IMR-90 (cell line): ENCODE results near the gene SNX25. TPM values are rescaled to one million over a fixed set of nuclear protein-coding genes. Genes with fewer than 3 reads are reported as not detected.

Experiments
- ATAC-seq: fragments of 200-7000 bp; cut with Tn5 transposase; 2 replicates; pipeline ENCODE4 v1.9.1; 2020; ENCODE audit warnings: low read depth, mild to moderate bottlenecking, moderate library complexity
- BruUV-seq: library from RNA; stranded (reverse); fragments of 400-500 nt; replicated peaks from 2 replicates; lab custom pipeline; 2021; lab: Mats Ljungman, UMichigan
- CTCF ChIA-PET: fragments of 300-600 bp; formaldehyde crosslinking; extraction: SDS; loops from one replicate; lab custom pipeline; 2021; ENCODE audit warnings: antibody characterized with exemption; lab: Yijun Ruan, JAX
- POLR2A ChIA-PET: fragments of 300-600 bp; sonication (Branson Sonifier 250); formaldehyde crosslinking; loops from one replicate; lab custom pipeline; 2022; ENCODE audit warnings: antibody characterized with exemption; ENCODE audit not compliant: unreplicated experiment; lab: Charles Lee
- DNase-seq: peaks from one replicate; pipeline ENCODE4 v3.0.0; 2013
- H2AFZ ChIP-seq: replicated peaks from 2 replicates; pipeline ENCODE3; 2013; ENCODE audit warnings: low read length, mild to moderate bottlenecking; ENCODE audit not compliant: poor library complexity
- H2AK5ac ChIP-seq: 2 replicates; pipeline ENCODE4 v1.6.1; 2013; ENCODE audit warnings: low read depth, low read length, inconsistent platforms
- H2AK9ac ChIP-seq: replicated peaks from 2 replicates; pipeline ENCODE3; 2013; ENCODE audit warnings: mild to moderate bottlenecking, low read depth, low read length, moderate library complexity; ENCODE audit not compliant: poor library complexity
- H2BK120ac ChIP-seq: 2 replicates; pipeline ENCODE4 v1.6.1; 2013; ENCODE audit warnings: low read depth, low read length, inconsistent platforms
- H2BK15ac ChIP-seq: 3 replicates; pipeline ENCODE4 v1.6.1; 2013; ENCODE audit warnings: low read depth, low read length, inconsistent platforms
- H2BK20ac ChIP-seq: 2 replicates; pipeline ENCODE4 v1.6.1; 2013; ENCODE audit warnings: low read depth, mild to moderate bottlenecking, inconsistent platforms, low read length, moderate library complexity
- H2BK5ac ChIP-seq: 2 replicates; pipeline ENCODE4 v1.6.1; 2013; ENCODE audit warnings: mild to moderate bottlenecking, low read depth, low read length, inconsistent platforms; ENCODE audit not compliant: poor library complexity, severe bottlenecking
- H3K14ac ChIP-seq: replicated peaks from 2 replicates; pipeline ENCODE4 v1.6.1; 2013; ENCODE audit warnings: low read depth, low read length, inconsistent platforms
- H3K18ac ChIP-seq: 2 replicates; pipeline ENCODE4 v1.6.1; 2013; ENCODE audit warnings: low read depth, low read length, control low read depth
- H3K23ac ChIP-seq: 2 replicates; pipeline ENCODE4 v1.6.1; 2013; ENCODE audit warnings: low read depth, low read length, inconsistent platforms
- H3K27ac ChIP-seq: 2 replicates; pipeline ENCODE4 v1.5.1; 2013; ENCODE audit warnings: mild to moderate bottlenecking, control low read depth, low read length; ENCODE audit not compliant: insufficient read depth
- H3K27me3 ChIP-seq: 2 replicates; pipeline ENCODE4 v1.6.1; 2013; ENCODE audit warnings: low read length; ENCODE audit not compliant: control insufficient read depth, insufficient read depth
- H3K36me3 ChIP-seq: 2 replicates; pipeline ENCODE4 v1.6.1; 2013; ENCODE audit warnings: low read length, mixed read lengths; ENCODE audit not compliant: control insufficient read depth, insufficient read depth
- H3K4ac ChIP-seq: 2 replicates; pipeline ENCODE4 v1.6.1; 2013; ENCODE audit warnings: low read depth, low read length, inconsistent platforms
- H3K4me1 ChIP-seq: 2 replicates; pipeline ENCODE4 v1.6.1; 2013; ENCODE audit warnings: low read length, mixed read lengths; ENCODE audit not compliant: control insufficient read depth, insufficient read depth
- H3K4me2 ChIP-seq: 2 replicates; pipeline ENCODE4 v1.6.1; 2013; ENCODE audit warnings: low read depth, mild to moderate bottlenecking, control low read depth, low read length, moderate library complexity
- H3K4me3 ChIP-seq: 2 replicates; pipeline ENCODE4 v1.5.1; 2013; ENCODE audit warnings: low read depth, mild to moderate bottlenecking, control low read depth, low read length, moderate library complexity; ENCODE audit not compliant: insufficient read depth
- H3K56ac ChIP-seq: 2 replicates; pipeline ENCODE4 v1.6.1; 2013; ENCODE audit warnings: low read length, inconsistent platforms; ENCODE audit not compliant: insufficient read depth; ENCODE audit errors: extremely low read depth
- H3K79me1 ChIP-seq, 2 experiments: 2 replicates each; pipeline ENCODE4 v1.6.1; 2013; ENCODE audit warnings: low read length in 2 of 2, inconsistent platforms in 1 of 2, low read depth in 1 of 2
- H3K9ac ChIP-seq: 2 replicates; pipeline ENCODE4 v1.6.1; 2013; ENCODE audit warnings: low read depth, low read length, control low read depth
- H3K9me1 ChIP-seq: 2 replicates; pipeline ENCODE4 v1.6.1; 2013; ENCODE audit warnings: low read length, inconsistent platforms; ENCODE audit not compliant: insufficient read depth
- H3K9me3 ChIP-seq: 2 replicates; pipeline ENCODE4 v1.6.1; 2013; ENCODE audit warnings: low read length; ENCODE audit not compliant: control insufficient read depth, insufficient read depth
- H4K20me1 ChIP-seq: 2 replicates; pipeline ENCODE4 v1.6.1; 2013; ENCODE audit warnings: low read length, inconsistent platforms; ENCODE audit not compliant: insufficient read depth
- H4K5ac ChIP-seq: 2 replicates; pipeline ENCODE4 v1.6.1; 2013; ENCODE audit warnings: mild to moderate bottlenecking, low read depth, low read length, control low read depth
- H4K8ac ChIP-seq, 2 experiments: 2 replicates each; pipeline ENCODE4 v1.6.1; 2013; ENCODE audit warnings: low read depth in 2 of 2, low read length in 2 of 2, control low read depth in 1 of 2, inconsistent platforms in 1 of 2
- H4K91ac ChIP-seq: 2 replicates; pipeline ENCODE4 v1.6.1; 2013; ENCODE audit warnings: low read depth, low read length, inconsistent platforms; ENCODE audit not compliant: insufficient read depth
- RFX5 ChIP-seq: IDR thresholded peaks from 2 replicates; pipeline ENCODE4 v1.8.0; 2012; ENCODE audit warnings: low read depth, mild to moderate bottlenecking, low read length, moderate library complexity
- WGBS, 2 experiments: methylation state at CpG; one replicate each; pipeline versions ENCODE4 v1.1.5 to v1.1.7; 2013; ENCODE audit warnings: missing lambda C conversion rate in 2 of 2; ENCODE audit not compliant: insufficient read length in 1 of 2; ENCODE audit errors: extremely low coverage in 2 of 2; 5-methylcytosine and 5-hydroxymethylcytosine counted together
- dilution Hi-C: fragments of 300-500 bp; cut with HindIII; formaldehyde crosslinking; loops from one replicate; pipeline ENCODE4 v1.14.3; 2018; ENCODE audit warnings: low sequenced_read_pairs; ENCODE audit not compliant: unreplicated experiment
- in situ Hi-C: fragments of 300-500 bp; cut with MboI; formaldehyde crosslinking; loops from 3 replicates; pipeline ENCODE4 v1.14.3; 2019; ENCODE audit warnings: low sequenced_read_pairs, inconsistent platforms, mixed read lengths
- intact Hi-C: fragments of 100-400 bp; cut with micrococcal nuclease; formaldehyde crosslinking; loops from 2 replicates; pipeline ENCODE4 v1.10.0; 2022
- polyA plus RNA-seq, 3 experiments: library from polyadenylated mRNA; depleted of rRNA; stranded (reverse); fragments of >200 nt; gene quantifications; 2 replicates each; pipeline ENCODE4 v1.2.3, GENCODE V29; 2012; ENCODE audit warnings: low replicate concordance in 1 of 3
- total RNA-seq: library from RNA; depleted of rRNA; stranded (reverse); fragments of >200 nt; gene quantifications from 2 replicates; pipeline ENCODE4 v1.2.3, GENCODE V29; 2012
- TF ChIP-seq, protein P1 (sequence below): fragments of 150-350 bp; IDR thresholded peaks from 2 replicates; pipeline ENCODE4 v1.6.1; 2017; ENCODE audit warnings: mild to moderate bottlenecking, antibody characterized with exemption, low read length, low read depth

SNX25 gene
- total and polyA plus RNA-seq, 2 of the 4 experiments (the other 2 are of a cell fraction) = 11.4 to 28.3 TPM

- Histone ChIP-seq H3K14ac (no peak overlapping the region), H2AFZ (no peak overlapping the region), H3K79me1 (no peaks in the 10 kb centered on the region; a peak in 1 of 4 replicates), H3K18ac (no peak overlapping the region), H4K20me1 (no peaks in the 10 kb centered on the region), H3K56ac (no peak overlapping the region), H3K4me1 (no peaks in the 10 kb centered on the region), H2AK9ac (no peak overlapping the region), H3K9ac (no peak overlapping the region), H2BK20ac (no peak overlapping the region), H2BK5ac (no peak overlapping the region), H3K36me3 (peaks cover 3% of the 10 kb centered on the region), H3K27ac (no peak overlapping the region), H3K4me2 (no peak overlapping the region), H4K8ac (no peak overlapping the region), H2AK5ac (no peak overlapping the region), H2BK15ac (no peak overlapping the region), H3K4me3 (no peak overlapping the region), H3K27me3 (no peaks in the 10 kb centered on the region), H4K91ac (no peak overlapping the region), H3K9me1 (0 out of 2 replicates have a peak, but pooled peaks cover 5% of the 10 kb centered on the region), H2BK120ac (no peak overlapping the region), H3K23ac (no peak overlapping the region), H3K4ac (no peak overlapping the region), H3K9me3 (no peaks in the 10 kb centered on the region), H4K5ac (no peak overlapping the region)
- CTCF ChIA-PET = interaction anchor here (1.2 to 1.3 kb wide), 2 partner anchors 9 to 12 kb away, joined by 3 to 4 read pairs; no protein-coding TSS in a partner anchor
- no peak for TF ChIP-seq RFX5
- TF ChIP-seq, protein P1, sequence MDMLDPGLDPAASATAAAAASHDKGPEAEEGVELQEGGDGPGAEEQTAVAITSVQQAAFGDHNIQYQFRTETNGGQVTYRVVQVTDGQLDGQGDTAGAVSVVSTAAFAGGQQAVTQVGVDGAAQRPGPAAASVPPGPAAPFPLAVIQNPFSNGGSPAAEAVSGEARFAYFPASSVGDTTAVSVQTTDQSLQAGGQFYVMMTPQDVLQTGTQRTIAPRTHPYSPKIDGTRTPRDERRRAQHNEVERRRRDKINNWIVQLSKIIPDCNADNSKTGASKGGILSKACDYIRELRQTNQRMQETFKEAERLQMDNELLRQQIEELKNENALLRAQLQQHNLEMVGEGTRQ = no peak
- in situ Hi-C loops = no loop called here
- BruUV-seq = no TSS peak
- ATAC-seq = no peak
- intact Hi-C loops = loop anchor here (10.0 kb wide), 1 partner anchor 150 kb away; no protein-coding TSS in a partner anchor
- DNase-seq = no peak
- 20% methylated on average over 1 of the region's 5 CpGs; no CpG with 5 or more reads in 1 of the 2 experiments for WGBS, 2 experiments
- POLR2A ChIA-PET = no interaction called here
- dilution Hi-C loops = no loop called here
Measured at GRCh38 chr4:185364886-185365285, 155.5 kb downstream of the SNX25 start.
